Kidney (tissue), 14 donors: ENCODE results near the gene SSPN. TPM values are rescaled to one million over a fixed set of nuclear protein-coding genes. Genes with fewer than 3 reads are reported as not detected.
A peak's percentile ranks its signal among the peaks of the same experiment; 100 is the strongest.

ENCODE experiments used
- DNase-seq, 5 donors: peaks; one replicate each; pipeline ENCODE4 v3.0.0-alpha.2; 2013 to 2020
- FAIRE-seq: peaks from 2 replicates; lab custom pipeline; 2012; peaks lifted over from hg19 to GRCh38; lab: Jason Lieb, UNC
- H3K27ac ChIP-seq, 2 donors: one replicate each; pipeline ENCODE4 v1.7.0; 2013; ENCODE audit warnings: low read depth in 2 of 2, low read length in 2 of 2, inconsistent platforms in 1 of 2
- H3K27me3 ChIP-seq: one replicate; pipeline ENCODE4 v1.7.1; 2013; ENCODE audit warnings: low read length, inconsistent platforms; ENCODE audit not compliant: control insufficient read depth, insufficient read depth
- H3K36me3 ChIP-seq, 3 donors: one replicate each; pipeline versions ENCODE4 v1.7.0 to v1.7.1; 2013; ENCODE audit warnings: low read length in 3 of 3, control low read depth in 1 of 3, inconsistent platforms in 1 of 3; ENCODE audit not compliant: insufficient read depth in 3 of 3, control insufficient read depth in 2 of 3
- H3K4me1 ChIP-seq, 3 donors: one replicate each; pipeline versions ENCODE4 v1.7.0 to v1.7.1; 2013; ENCODE audit warnings: low read length in 3 of 3, inconsistent platforms in 1 of 3, low read depth in 1 of 3; ENCODE audit not compliant: control insufficient read depth in 2 of 3, insufficient read depth in 2 of 3
- H3K4me3 ChIP-seq, 3 donors: one replicate each; pipeline versions ENCODE4 v1.7.0 to v1.8.1; 2013; ENCODE audit warnings: low read length in 3 of 3, control low read depth in 1 of 3, inconsistent platforms in 1 of 3
- H3K9ac ChIP-seq, 3 donors: one replicate each; pipeline versions ENCODE4 v1.7.0 to v1.7.1; 2013; ENCODE audit warnings: low read length in 3 of 3, control low read depth in 1 of 3, inconsistent platforms in 1 of 3
- H3K9me3 ChIP-seq, 3 donors: one replicate each; pipeline versions ENCODE4 v1.7.0 to v1.7.1; 2013; ENCODE audit warnings: low read length in 3 of 3, control low read depth in 1 of 3, inconsistent platforms in 1 of 3; ENCODE audit not compliant: control insufficient read depth in 2 of 3, insufficient read depth in 1 of 3
- intact Hi-C: fragments of 100-400 bp; cut with DNase I; formaldehyde crosslinking; loops from one replicate; pipeline ENCODE4 v1.11.1; 2022
- polyA plus RNA-seq: library from polyadenylated mRNA; stranded (reverse); fragments of 350-450 nt; fragmentation: Illumina TruSeq; extraction: RNeasy Lipid Tissue Mini Kit (QIAGEN cat#74804); gene quantifications from one replicate; pipeline ENCODE4 v1.2.3, GENCODE V29; 2014; ENCODE audit warnings: low read depth, low replicate concordance; ENCODE audit not compliant: insufficient read depth
- total RNA-seq: library from RNA; stranded (reverse); fragmentation: NEBNext Ultra II Directional; extraction: Animal tissue kit (Norgen Biotek cat#: 25700); gene quantifications from one replicate; pipeline ENCODE4 v1.2.1, GENCODE V29; 2021
- TF ChIP-seq, protein P1 (sequence below): IDR thresholded peaks from 3 replicates; pipeline ENCODE4 v1.5.1; 2012; ENCODE audit warnings: mild to moderate bottlenecking, moderate library complexity, borderline replicate concordance; ENCODE audit not compliant: insufficient read depth; ENCODE audit errors: extremely low read depth
- donor health status: control.
- donor health status: control.
- donor health status: control.
- donor health status: control.
- donor health status: control.
- donor health status: DM: yes; HTN: yes; CAD: no.
- donor health status: Normal renal cell carcinoma (clear cell type).

Gene SSPN
- total and polyA plus RNA-seq, 2 donors from 2014 or later: 3.2 to 17.8 TPM

DNA sequence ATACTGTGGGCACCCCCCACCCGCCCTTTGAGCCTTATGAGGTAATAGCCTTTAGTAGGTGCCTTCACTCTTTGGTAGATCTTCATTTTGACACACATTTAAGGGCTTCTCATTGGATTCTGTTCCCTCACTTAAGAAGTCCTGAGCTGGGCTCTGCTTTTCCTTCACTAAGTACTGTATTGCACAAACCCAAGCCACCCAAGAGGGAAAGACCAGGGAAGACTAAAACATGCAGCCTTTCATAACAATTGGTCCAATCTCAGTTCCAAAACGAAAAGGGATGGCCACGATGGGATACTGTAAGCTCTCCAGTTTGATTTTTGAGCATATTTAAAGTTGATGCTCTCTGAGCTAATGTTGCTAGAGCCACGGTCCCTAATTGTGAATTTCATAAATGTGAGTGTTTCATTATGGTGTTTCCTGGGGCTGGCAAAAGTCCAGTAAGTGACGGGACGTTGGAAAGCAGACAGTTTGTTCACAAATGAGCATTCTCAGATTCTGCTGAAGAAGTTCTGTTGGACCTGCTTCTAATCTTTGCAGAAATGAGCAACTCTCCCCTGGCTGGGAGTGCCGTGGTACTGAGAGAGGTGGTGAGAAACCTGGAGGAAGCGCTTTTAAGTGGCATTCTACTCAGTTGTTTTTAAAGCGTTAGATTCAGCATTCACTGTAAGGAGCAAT is 9.4 kb downstream of the SSPN start:
- no peaks in the 10 kb centered on the region for H3K27me3 ChIP-seq
- H3K4me3 ChIP-seq: no peak overlapping the region
- H3K27ac ChIP-seq: no peak overlapping the region
- H3K9ac ChIP-seq: no peak overlapping the region
- FAIRE-seq (no peak), DNase-seq (peak in 1 of 5 donors; percentile 62)
- no peaks in the 10 kb centered on the region for H3K4me1 ChIP-seq
- intact Hi-C loops: no loop called here
- TF ChIP-seq, protein P1, sequence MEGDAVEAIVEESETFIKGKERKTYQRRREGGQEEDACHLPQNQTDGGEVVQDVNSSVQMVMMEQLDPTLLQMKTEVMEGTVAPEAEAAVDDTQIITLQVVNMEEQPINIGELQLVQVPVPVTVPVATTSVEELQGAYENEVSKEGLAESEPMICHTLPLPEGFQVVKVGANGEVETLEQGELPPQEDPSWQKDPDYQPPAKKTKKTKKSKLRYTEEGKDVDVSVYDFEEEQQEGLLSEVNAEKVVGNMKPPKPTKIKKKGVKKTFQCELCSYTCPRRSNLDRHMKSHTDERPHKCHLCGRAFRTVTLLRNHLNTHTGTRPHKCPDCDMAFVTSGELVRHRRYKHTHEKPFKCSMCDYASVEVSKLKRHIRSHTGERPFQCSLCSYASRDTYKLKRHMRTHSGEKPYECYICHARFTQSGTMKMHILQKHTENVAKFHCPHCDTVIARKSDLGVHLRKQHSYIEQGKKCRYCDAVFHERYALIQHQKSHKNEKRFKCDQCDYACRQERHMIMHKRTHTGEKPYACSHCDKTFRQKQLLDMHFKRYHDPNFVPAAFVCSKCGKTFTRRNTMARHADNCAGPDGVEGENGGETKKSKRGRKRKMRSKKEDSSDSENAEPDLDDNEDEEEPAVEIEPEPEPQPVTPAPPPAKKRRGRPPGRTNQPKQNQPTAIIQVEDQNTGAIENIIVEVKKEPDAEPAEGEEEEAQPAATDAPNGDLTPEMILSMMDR: no peak
- H3K36me3 ChIP-seq: no peaks in the 10 kb centered on the region
- H3K9me3 ChIP-seq: no peaks in the 10 kb centered on the region

DNA sequence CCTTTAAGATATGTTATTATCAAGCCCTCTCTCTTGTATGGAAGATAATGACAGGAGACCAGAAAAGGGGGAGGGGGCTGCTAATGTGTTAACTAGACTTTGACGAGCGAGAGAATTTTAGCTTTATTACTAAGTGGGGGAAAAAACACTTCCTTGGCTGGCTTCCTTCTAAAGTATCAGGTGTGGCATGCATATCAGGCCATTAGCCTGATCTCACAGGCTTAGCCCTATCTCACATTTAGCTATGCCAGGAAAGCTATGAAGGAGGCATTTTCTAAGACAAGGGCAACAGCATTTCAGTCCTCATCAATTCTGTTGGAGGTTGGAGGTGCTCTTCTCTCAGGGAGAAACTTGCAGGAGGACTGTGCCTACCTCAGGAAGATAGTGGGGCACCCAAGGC is 9.9 kb downstream of the SSPN start:
- no peak overlapping the region for H3K4me3 ChIP-seq
- FAIRE-seq (no peak), DNase-seq (no peak)
- no peak overlapping the region for H3K27ac ChIP-seq
- H3K9me3 ChIP-seq: no peaks in the 10 kb centered on the region
- H3K27me3 ChIP-seq: no peaks in the 10 kb centered on the region
- intact Hi-C loops: no loop called here
- TF ChIP-seq, protein P1: no peak
- H3K36me3 ChIP-seq: no peaks in the 10 kb centered on the region
- no peak overlapping the region for H3K9ac ChIP-seq
- no peaks in the 10 kb centered on the region for H3K4me1 ChIP-seq

DNA sequence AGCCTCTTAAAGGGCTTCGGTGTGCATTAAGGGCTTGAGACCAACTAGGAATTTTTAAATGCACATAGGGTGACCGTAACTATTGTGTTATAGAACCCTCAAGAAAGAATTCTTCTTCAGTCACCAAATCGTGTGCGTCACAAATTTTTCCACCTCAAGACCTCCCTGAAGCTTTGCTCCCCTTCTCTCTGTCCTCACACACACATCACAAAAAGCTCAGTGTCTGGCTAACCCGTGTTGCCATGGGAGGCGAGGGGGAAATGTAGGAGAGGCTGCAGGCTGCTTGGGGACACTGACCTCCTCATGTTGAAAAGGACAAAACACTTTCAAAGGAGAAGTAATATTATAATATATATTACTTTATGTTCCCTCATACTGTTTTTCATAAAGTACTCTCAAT is 10.6 kb downstream of the SSPN start:
- no peaks in the 10 kb centered on the region for H3K27me3 ChIP-seq
- FAIRE-seq (no peak), DNase-seq (no peak)
- TF ChIP-seq, protein P1: no peak
- H3K9me3 ChIP-seq: no peaks in the 10 kb centered on the region
- no peak overlapping the region for H3K9ac ChIP-seq
- H3K27ac ChIP-seq: no peak overlapping the region
- no peaks in the 10 kb centered on the region for H3K36me3 ChIP-seq
- intact Hi-C loops: no loop called here
- no peaks in the 10 kb centered on the region for H3K4me1 ChIP-seq
- H3K4me3 ChIP-seq: no peak overlapping the region

DNA sequence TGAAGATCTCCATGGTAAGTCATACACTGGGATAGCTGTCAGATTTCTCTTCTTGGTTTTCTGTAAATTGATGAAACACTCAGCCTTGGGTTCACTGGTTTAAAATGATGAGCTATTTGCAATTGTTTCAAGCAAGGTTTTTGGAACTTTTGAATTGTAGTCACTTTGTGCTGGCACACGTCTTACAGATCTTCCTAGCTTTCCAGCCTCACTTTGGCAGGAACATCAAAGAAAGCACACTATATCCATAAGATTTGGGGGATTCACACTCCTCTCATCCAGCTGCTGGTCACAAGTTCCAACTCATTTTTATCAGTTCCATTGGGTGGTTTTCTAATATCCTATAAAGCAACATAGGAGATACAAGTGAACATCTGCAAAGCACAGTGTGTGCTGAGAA is 16.0 kb downstream of the SSPN start:
- no peaks in the 10 kb centered on the region for H3K4me1 ChIP-seq
- H3K27me3 ChIP-seq: no peaks in the 10 kb centered on the region
- FAIRE-seq (no peak), DNase-seq (no peak)
- no peaks in the 10 kb centered on the region for H3K9me3 ChIP-seq
- H3K36me3 ChIP-seq: no peaks in the 10 kb centered on the region
- no peak overlapping the region for H3K4me3 ChIP-seq
- H3K27ac ChIP-seq: no peak overlapping the region
- H3K9ac ChIP-seq: no peak overlapping the region
- TF ChIP-seq, protein P1: no peak
- intact Hi-C loops: no loop called here
